ENCODE results near the gene SCRT2. TPM values are rescaled to one million over a fixed set of nuclear protein-coding genes. Genes with fewer than 3 reads are reported as not detected.

Gene SCRT2
- total and polyA plus RNA-seq, 2 of the 4 experiments (the other 2 are of a cell fraction) = not detected

DNA sequence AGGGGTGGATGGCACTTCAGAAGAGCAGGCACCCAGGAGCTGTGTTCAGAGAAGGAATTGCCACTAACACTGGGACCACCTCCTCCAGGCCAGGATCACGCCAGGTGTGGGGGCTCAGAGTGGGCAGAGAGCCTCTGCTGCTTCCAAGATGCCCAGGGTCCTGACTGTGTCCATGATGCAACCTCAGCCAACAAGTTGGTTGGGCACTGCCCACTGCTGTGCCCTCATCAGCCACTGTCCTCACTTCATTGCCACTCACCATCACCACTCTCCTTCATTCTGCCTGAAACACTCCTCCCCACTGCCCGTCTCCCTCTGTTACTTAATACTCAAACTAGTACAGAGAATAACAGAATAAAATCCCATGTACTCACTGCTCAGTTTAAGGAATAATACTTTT is 49.0 kb downstream of the SCRT2 start:
- ATAC-seq (ENCODE audit: low read depth) (no peak), DNase-seq (no peak)
- H2BK20ac ChIP-seq (ENCODE audit: low read depth, low read length) = no peak overlapping the region
- no peaks in the 10 kb centered on the region for H3K36me3 ChIP-seq (ENCODE audit: control insufficient read depth, insufficient read depth, low read length)
- H2AK5ac ChIP-seq (ENCODE audit: low read depth, low read length) = no peak overlapping the region
- no peak overlapping the region for H3K14ac ChIP-seq (replicated peaks; ENCODE audit: low read depth, low read length)
- H2BK5ac ChIP-seq (ENCODE audit: low read depth, low read length, poor library complexity, severe bottlenecking) = no peak overlapping the region
- H3K56ac ChIP-seq (ENCODE audit: extremely low read depth, insufficient read depth, low read length) = no peak overlapping the region
- H4K8ac ChIP-seq (ENCODE audit: low read depth in 2 of 2, low read length in 2 of 2) = no peak overlapping the region
- no peak overlapping the region for H2AK9ac ChIP-seq (replicated peaks; ENCODE audit: low read depth, low read length, poor library complexity)
- no peak overlapping the region for H3K4me3 ChIP-seq (ENCODE audit: insufficient read depth, low read depth, low read length)
- no peaks in the 10 kb centered on the region for H4K20me1 ChIP-seq (ENCODE audit: insufficient read depth, low read length)
- no peaks in the 10 kb centered on the region for H3K9me1 ChIP-seq (ENCODE audit: insufficient read depth, low read length)
- dilution Hi-C loops (cut with HindIII; ENCODE audit: low sequenced_read_pairs, unreplicated experiment) = no loop called here
- H2AFZ ChIP-seq (replicated peaks; ENCODE audit: low read length, poor library complexity) = no peak overlapping the region
- intact Hi-C loops (cut with micrococcal nuclease) = no loop called here
- BruUV-seq (replicated peaks) = no TSS peak
- no peak overlapping the region for H3K18ac ChIP-seq (ENCODE audit: low read depth, low read length)
- no peak overlapping the region for H2BK120ac ChIP-seq (ENCODE audit: low read depth, low read length)
- H3K4ac ChIP-seq (ENCODE audit: low read depth, low read length) = no peak overlapping the region
- H3K27me3 ChIP-seq (ENCODE audit: control insufficient read depth, insufficient read depth, low read length) = peaks cover 32% of the 10 kb centered on the region
- H3K79me1 ChIP-seq (ENCODE audit: low read depth in 1 of 2, low read length in 2 of 2) = no peaks in the 10 kb centered on the region
- in situ Hi-C loops (cut with MboI; ENCODE audit: low sequenced_read_pairs) = no loop called here
- no peak overlapping the region for H4K91ac ChIP-seq (ENCODE audit: insufficient read depth, low read depth, low read length)
- no peak overlapping the region for H3K23ac ChIP-seq (ENCODE audit: low read depth, low read length)
- H3K9ac ChIP-seq (ENCODE audit: low read depth, low read length) = no peak overlapping the region
- TF ChIP-seq FOS (IDR thresholded peaks at IDR 0.05; ENCODE audit: low read depth, low read length) = no peak
- TF ChIP-seq MAZ (IDR thresholded peaks at IDR 0.05; ENCODE audit: borderline replicate concordance, low read depth, low read length) = no peak
- no peak for TF ChIP-seq NFE2L2 (IDR thresholded peaks at IDR 0.05; ENCODE audit: low read depth, low read length)
- TF ChIP-seq, protein P1, sequence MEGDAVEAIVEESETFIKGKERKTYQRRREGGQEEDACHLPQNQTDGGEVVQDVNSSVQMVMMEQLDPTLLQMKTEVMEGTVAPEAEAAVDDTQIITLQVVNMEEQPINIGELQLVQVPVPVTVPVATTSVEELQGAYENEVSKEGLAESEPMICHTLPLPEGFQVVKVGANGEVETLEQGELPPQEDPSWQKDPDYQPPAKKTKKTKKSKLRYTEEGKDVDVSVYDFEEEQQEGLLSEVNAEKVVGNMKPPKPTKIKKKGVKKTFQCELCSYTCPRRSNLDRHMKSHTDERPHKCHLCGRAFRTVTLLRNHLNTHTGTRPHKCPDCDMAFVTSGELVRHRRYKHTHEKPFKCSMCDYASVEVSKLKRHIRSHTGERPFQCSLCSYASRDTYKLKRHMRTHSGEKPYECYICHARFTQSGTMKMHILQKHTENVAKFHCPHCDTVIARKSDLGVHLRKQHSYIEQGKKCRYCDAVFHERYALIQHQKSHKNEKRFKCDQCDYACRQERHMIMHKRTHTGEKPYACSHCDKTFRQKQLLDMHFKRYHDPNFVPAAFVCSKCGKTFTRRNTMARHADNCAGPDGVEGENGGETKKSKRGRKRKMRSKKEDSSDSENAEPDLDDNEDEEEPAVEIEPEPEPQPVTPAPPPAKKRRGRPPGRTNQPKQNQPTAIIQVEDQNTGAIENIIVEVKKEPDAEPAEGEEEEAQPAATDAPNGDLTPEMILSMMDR (conservative IDR thresholded peaks at IDR 0.05; ENCODE audit: low read depth, low read length) = no peak
- TF ChIP-seq SMC3 (IDR thresholded peaks at IDR 0.05; ENCODE audit: low read depth, low read length) = no peak
- TF ChIP-seq RAD21 (IDR thresholded peaks at IDR 0.05; ENCODE audit: low read length) = no peak
- no peak for TF ChIP-seq CEBPB (IDR thresholded peaks at IDR 0.05; ENCODE audit: low read depth, low read length)
- TF ChIP-seq BHLHE40 (IDR thresholded peaks at IDR 0.05; ENCODE audit: low read depth, low read length) = no peak
- TF ChIP-seq MXI1 (IDR thresholded peaks at IDR 0.05; ENCODE audit: borderline replicate concordance, low read depth, low read length) = no peak
- no peak for TF ChIP-seq POLR2A (IDR thresholded peaks at IDR 0.05; ENCODE audit: low read depth, low read length)
- TF ChIP-seq RCOR1 (IDR thresholded peaks at IDR 0.05; ENCODE audit: insufficient replicate concordance, low read length) = no peak
- H3K9me3 ChIP-seq (ENCODE audit: control insufficient read depth, insufficient read depth, low read length) = no peaks in the 10 kb centered on the region
- H2BK15ac ChIP-seq (ENCODE audit: low read depth, low read length) = no peak overlapping the region
- 40% methylated on average over 1 of the region's 2 CpGs; no CpG with 5 or more reads in 1 of the 2 experiments for WGBS, 2 experiments (ENCODE audit: extremely low coverage in 2 of 2, insufficient read length in 1 of 2)
- ChIA-PET POLR2A (ENCODE audit: unreplicated experiment) (no interaction called here), CTCF (no interaction called here)
- H3K4me1 ChIP-seq (ENCODE audit: control insufficient read depth, insufficient read depth, low read length) = no peaks in the 10 kb centered on the region
- no peak overlapping the region for H3K27ac ChIP-seq (ENCODE audit: insufficient read depth, low read length)
- H4K5ac ChIP-seq (ENCODE audit: low read depth, low read length) = no peak overlapping the region
- no peak overlapping the region for H3K4me2 ChIP-seq (ENCODE audit: low read depth, low read length)
